T-helper 17 cell (primary cell): ENCODE data around the gene ZNF775. TPM values are rescaled to one million over a fixed set of nuclear protein-coding genes. Genes with fewer than 3 reads are reported as not detected.

Source experiments
- ATAC-seq: fragments of 150-1000 bp; cut with Tn5 transposase; 2 replicates; pipeline ENCODE4 v1.10.0; 2021; ENCODE audit warnings: mild to moderate bottlenecking, moderate library complexity
- DNase-seq, 3 donors: peaks; one replicate each; pipeline versions ENCODE4 v3.0.0 to v3.0.0-alpha.2; 2020 to 2021
- H3K9me3 ChIP-seq: one replicate; pipeline ENCODE4 v1.7.0; 2013; ENCODE audit warnings: low read length, mild to moderate bottlenecking; ENCODE audit not compliant: control insufficient read depth, poor library complexity, severe bottlenecking
- H3K27ac Mint-ChIP-seq: one replicate; pipeline ENCODE4 v1.8.0; 2022; ENCODE audit warnings: mild to moderate bottlenecking, moderate library complexity, mixed read lengths
- H3K27me3 Mint-ChIP-seq: one replicate; pipeline ENCODE4 v1.8.0; 2022; ENCODE audit warnings: mixed read lengths
- H3K36me3 Mint-ChIP-seq: one replicate; pipeline ENCODE4 v1.8.0; 2022; ENCODE audit warnings: low read depth, mixed read lengths
- H3K4me1 Mint-ChIP-seq: one replicate; pipeline ENCODE4 v1.8.0; 2022; ENCODE audit warnings: mild to moderate bottlenecking, mixed read lengths
- H3K4me3 Mint-ChIP-seq: one replicate; pipeline ENCODE4 v1.8.0; 2022; ENCODE audit warnings: mild to moderate bottlenecking, moderate library complexity, mixed read lengths
- total RNA-seq, 4 donors: library from RNA in 2 of 4; stranded (reverse) in 2 of 4; gene quantifications; one replicate each; pipeline ENCODE4 v1.2.3 and lab custom pipeline; 2022 to 2026

Gene ZNF775
- total RNA-seq, 2 donors from 2014 or later: 1.4 to 2.1 TPM

DNA sequence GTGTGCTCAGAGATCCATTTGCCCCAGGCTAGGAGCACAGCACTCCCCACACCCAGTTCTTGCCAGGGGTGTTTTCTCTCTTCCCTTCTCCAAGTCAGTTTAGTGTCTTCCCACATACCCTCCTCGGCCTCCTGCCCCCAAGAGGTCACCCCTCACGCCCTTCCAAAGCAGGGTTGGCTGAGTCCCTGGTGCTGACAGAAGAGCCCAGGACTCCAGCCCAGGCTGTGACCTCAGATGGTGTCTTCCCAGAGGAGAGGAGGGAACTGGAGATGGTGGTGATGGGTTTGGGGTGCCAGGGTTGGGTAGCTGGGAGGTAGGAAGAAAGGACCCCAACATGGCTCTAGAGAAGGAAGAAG is 19.8 kb downstream of the ZNF775 start:
- Mint-ChIP-seq H3K36me3 (peaks cover 5% of the 10 kb centered on the region), H3K4me1 (peaks cover 18% of the 10 kb centered on the region), H3K27me3 (no peaks in the 10 kb centered on the region), H3K27ac (no peak overlapping the region), H3K4me3 (no peak overlapping the region)
- ATAC-seq: no peak
- no peaks in the 10 kb centered on the region for H3K9me3 ChIP-seq
- peak in 1 of 3 donors; percentile 7 for DNase-seq

DNA sequence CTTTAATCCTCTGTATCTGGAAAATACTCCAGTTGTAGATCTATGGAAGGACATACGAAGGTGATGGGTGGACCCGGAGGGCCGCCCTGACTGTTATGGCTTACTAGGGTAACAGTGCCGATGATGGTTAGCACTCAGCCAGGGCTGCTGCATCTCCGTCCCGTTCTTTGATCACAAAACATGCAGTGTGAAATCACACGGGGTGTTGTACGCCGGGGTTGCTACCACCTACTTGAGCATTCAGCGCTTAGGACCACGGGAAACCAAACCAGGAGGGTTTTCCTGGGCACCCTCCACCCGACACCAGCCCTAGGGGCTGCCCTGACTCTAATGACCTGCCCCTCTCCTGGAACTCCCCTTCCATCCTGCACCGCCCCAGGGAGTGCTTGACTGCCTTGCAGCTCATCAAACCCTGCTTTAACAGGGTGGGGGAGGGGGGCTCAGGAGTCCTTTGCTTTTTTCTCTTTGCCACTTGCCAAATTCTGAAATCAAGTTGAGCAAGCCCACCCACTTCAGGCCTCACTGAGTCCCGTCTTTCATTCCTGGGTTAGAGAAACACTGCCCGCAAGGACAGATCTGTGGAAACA is 20.4 kb downstream of the ZNF775 start:
- Mint-ChIP-seq H3K4me3 (no peak overlapping the region), H3K4me1 (peaks cover 21% of the 10 kb centered on the region), H3K27me3 (no peaks in the 10 kb centered on the region), H3K27ac (no peak overlapping the region), H3K36me3 (peaks cover 5% of the 10 kb centered on the region)
- no peaks in the 10 kb centered on the region for H3K9me3 ChIP-seq
- peak in 1 of 3 donors; percentile 0 for DNase-seq
- ATAC-seq: no peak

DNA sequence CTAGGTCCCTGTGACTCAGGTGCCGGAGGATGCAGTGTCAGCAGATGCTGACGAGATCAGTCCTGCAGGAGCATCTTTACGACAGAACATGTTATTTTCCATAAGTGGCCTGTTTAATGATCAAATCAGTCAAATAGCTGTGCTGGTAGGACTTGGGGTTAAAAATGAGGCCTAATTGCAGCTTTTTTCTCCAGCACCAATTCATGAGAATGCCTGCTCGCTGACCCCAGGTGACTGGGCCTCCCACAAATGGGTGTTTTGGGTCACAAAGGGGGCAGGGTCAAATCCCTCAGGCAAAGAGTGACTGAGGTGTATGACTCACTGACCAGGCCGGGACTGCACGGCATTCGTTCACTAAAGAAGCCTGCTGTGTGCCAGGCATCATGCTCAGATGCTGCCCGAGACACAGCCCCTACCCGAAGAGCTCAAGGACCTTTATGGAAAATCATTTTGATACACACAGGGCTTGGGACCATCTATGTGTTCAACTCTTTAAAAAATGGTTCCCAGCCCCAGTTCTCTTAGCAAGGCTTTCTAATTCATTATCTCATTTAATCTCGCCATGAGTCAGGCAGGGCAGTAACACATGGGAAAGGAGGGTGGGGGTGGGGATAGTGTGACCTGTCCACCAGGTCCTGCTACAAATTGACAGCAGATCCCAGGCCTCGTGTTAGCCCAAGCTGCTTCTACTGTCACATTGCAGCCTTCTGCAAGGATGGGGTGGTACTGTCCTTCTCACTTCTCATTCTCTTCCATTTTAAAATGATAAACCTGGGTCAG is 21.1 kb downstream of the ZNF775 start:
- Mint-ChIP-seq H3K27ac (no peak overlapping the region), H3K4me1 (peaks cover 19% of the 10 kb centered on the region), H3K36me3 (peaks cover 5% of the 10 kb centered on the region), H3K27me3 (no peaks in the 10 kb centered on the region), H3K4me3 (no peak overlapping the region)
- no peaks in the 10 kb centered on the region for H3K9me3 ChIP-seq
- DNase-seq (peak in 1 of 3 donors; percentile 0), ATAC-seq (no peak)

DNA sequence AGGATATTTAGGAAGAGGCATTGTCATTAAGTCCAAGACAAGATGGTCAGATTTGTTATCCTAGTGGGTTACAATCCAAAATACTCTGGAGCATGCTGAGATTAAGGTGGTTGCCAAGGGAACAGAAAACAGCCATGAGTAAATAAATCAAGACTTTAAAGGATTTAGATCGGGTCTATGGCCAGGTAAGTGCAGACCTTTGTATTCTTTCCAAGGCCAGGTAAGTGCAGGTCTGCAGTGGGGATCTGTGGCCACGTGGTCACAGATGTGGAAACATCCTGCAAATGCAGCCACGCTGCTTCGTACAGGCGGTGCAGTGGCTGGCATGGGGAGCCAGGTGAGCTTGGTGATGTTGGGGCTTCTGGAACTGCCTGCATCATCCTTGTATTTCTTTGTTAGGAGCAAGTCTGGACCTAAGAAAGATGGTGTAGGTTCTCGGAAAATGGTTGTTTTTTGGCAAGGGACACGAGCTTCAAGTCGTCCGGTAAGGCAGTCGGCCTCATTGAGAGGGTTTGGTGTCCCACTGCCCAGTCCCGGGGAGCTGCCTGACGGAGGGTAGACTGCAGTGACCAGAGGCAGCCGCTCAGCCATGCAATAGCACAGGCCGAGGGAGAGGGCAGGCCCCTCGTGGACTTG is 21.8 kb downstream of the ZNF775 start:
- DNase-seq: no peak
- no peak for ATAC-seq
- Mint-ChIP-seq H3K27me3 (no peaks in the 10 kb centered on the region), H3K27ac (no peak overlapping the region), H3K4me3 (no peak overlapping the region), H3K4me1 (peaks cover 20% of the 10 kb centered on the region), H3K36me3 (peaks cover 4% of the 10 kb centered on the region)
- no peaks in the 10 kb centered on the region for H3K9me3 ChIP-seq

DNA sequence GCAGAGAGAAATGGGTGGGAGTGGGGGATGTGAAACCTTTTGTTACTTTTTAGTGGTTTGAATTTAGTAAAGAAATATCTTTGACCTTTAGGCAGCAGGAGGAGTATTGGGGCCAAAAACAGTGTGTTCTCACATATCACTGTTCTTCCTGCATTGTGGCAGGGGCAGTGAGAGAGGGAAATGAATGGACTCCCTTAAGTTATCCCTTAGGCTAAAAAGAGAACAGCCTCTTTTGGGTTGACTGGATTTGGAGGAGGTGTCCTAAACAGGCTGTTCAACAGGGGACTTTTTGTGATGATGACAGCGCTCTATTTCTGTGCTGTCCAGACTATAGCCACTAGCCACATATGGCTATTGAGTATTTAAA is 22.3 kb downstream of the ZNF775 start:
- H3K9me3 ChIP-seq: no peaks in the 10 kb centered on the region
- H3K4me3 Mint-ChIP-seq: no peak overlapping the region
- no peak for DNase-seq
- H3K27ac Mint-ChIP-seq: no peak overlapping the region
- peaks cover 2% of the 10 kb centered on the region for H3K36me3 Mint-ChIP-seq
- H3K4me1 Mint-ChIP-seq: peaks cover 25% of the 10 kb centered on the region
- ATAC-seq: no peak
- H3K27me3 Mint-ChIP-seq: no peaks in the 10 kb centered on the region

DNA sequence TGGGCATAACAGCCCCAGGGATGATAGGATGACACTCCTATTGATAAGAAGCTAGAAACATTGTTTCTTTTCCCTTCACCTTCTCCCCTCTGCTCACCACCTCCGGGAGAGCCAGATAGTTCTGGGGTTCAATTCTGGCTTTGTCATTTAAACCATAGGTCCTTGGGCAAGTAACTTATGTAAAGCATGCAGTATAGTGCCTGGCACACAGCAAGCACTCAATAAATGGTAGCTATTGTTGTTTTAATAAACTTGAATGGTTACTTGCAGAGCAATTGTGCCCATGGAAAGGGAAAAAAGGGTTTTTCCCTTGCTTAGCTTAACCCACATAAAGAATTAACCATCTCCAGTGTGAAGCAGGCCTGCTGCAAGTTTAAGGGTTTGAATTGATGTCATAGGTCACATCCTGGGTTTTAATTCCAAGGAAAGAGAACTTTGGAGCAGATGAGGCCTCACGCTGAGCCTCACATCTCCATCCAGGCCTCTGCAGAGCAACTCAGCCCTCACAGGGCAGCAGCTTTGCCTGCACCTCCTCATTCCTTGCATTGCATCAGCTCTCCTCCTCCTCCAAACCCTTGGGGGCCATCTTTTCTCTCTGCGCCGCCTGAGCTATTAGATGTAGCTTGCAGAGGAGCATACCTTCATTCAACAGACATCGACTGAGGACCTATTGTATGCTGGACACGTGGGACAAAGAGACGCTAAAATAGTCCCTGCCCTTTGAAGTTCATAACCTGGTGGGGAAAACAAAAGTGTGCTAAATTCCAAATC is 22.9 kb downstream of the ZNF775 start:
- H3K4me1 Mint-ChIP-seq: peaks cover 28% of the 10 kb centered on the region
- H3K27me3 Mint-ChIP-seq: no peaks in the 10 kb centered on the region
- H3K4me3 Mint-ChIP-seq: no peak overlapping the region
- peaks cover 3% of the 10 kb centered on the region for H3K36me3 Mint-ChIP-seq
- no peak for DNase-seq
- no peaks in the 10 kb centered on the region for H3K9me3 ChIP-seq
- peak overlapping the region; percentile 98 for H3K27ac Mint-ChIP-seq
- no peak for ATAC-seq

DNA sequence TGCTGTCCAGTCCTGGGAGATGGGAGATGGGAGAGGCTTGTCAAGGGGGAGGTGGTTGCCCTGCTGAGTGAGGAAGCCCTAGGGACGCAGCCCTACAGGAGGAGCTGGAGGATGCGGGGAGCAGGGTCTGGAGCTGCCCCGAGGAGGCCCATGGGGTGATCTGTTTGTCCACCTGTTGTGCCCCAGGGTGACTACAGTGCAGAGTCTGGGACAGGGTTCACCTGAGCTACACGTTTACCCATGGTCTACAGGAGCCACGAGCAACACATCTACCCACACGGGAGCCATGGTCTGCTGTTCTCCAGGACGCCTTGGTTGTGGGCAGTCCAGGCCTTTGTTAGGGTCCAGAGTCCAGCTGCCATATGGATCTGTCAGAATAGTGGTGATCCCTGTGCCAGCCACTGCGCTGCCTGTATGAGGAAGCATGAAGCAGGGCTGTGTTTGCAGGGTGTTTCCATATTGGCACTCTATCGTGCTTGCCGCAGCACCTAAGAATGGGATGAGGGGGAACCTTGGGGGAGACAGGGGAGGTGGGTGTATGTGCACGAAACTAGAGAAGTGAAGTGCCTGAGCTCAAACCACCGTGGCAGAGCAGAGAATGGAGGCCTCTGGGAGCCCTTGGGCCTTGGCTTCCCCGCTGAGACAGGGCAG is 23.7 kb downstream of the ZNF775 start:
- Mint-ChIP-seq H3K36me3 (peaks cover 4% of the 10 kb centered on the region), H3K4me3 (no peak overlapping the region), H3K27ac (peak overlapping the region; percentile 98), H3K27me3 (no peaks in the 10 kb centered on the region), H3K4me1 (peaks cover 30% of the 10 kb centered on the region)
- DNase-seq (peak in 1 of 3 donors; percentile 1), ATAC-seq (no peak)
- H3K9me3 ChIP-seq: no peaks in the 10 kb centered on the region

DNA sequence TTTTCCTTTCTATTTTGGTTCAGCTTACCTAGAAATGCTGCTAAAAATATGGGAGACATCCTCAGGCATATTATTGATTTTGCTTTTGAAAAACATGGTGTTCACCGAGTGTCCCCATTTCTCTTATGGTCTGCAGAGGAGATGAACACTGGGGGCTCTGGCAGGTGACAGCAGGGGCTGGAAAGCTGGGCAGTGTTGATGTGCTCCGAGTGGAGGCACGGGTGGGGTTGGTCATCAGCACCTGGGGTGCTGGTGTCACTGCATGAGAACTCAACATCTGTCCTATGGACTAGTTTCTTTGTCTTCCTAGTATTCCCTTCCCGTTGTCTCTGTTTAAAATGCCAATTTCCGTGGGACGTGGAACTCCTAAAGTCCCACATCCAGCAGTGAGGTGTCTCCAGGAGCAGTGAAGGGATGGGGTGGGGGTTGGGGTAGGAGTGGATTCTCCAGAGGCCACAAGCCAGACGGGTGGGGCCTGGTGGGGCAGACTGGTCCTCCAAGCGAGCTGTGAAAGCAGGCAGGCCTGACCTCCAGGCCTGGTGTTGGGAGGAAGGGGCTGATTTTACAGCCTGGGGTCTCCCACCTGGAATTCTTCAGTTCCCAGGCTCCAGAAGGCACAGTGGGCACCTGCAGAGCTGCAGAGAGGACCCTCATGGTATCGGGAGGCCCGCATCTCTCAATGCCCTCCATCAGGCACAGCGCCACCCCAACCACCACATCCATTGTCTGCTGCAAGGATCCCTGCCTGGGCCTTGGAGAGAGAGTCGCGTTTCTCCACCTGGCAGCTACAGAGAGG is 24.4 kb downstream of the ZNF775 start:
- peaks cover 31% of the 10 kb centered on the region for H3K4me1 Mint-ChIP-seq
- H3K27me3 Mint-ChIP-seq: no peaks in the 10 kb centered on the region
- H3K4me3 Mint-ChIP-seq: peak overlapping the region; percentile 99
- H3K27ac Mint-ChIP-seq: peak overlapping the region; percentile 98
- H3K9me3 ChIP-seq: no peaks in the 10 kb centered on the region
- DNase-seq (peak in 1 of 3 donors; percentile 4), ATAC-seq (no peak)
- H3K36me3 Mint-ChIP-seq: peaks cover 4% of the 10 kb centered on the region

DNA sequence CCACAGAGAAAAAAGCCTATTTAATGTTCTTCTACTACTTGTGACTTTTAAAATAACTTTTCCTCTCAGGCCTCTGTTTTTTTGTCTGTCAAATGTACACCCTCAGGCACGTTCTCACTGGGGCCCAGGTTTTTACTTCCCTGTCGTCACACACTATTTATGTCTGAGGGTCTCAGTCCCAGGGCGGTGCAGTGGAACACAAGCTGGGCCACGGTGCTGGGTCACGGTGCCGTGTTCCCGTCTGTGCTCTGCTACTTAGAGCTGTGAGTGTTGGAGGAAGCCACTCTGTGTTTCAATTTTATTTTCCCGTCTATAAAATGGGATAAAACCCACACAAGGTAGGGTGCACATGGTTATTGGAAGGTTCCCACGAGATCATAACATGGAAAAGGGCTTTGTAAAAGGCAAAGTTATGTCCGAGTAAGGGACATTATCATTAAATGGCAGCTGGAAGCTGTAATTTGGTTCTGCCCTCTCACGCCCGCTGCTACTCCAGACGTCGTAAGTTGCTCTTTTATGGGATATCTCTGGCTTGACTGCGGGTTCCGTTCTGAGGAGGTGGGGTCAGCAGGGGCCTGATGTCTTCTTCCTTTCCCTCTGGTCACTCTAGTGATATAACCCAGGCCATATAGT is 25.2 kb downstream of the ZNF775 start:
- peaks cover 4% of the 10 kb centered on the region for H3K36me3 Mint-ChIP-seq
- ATAC-seq: no peak

DNA sequence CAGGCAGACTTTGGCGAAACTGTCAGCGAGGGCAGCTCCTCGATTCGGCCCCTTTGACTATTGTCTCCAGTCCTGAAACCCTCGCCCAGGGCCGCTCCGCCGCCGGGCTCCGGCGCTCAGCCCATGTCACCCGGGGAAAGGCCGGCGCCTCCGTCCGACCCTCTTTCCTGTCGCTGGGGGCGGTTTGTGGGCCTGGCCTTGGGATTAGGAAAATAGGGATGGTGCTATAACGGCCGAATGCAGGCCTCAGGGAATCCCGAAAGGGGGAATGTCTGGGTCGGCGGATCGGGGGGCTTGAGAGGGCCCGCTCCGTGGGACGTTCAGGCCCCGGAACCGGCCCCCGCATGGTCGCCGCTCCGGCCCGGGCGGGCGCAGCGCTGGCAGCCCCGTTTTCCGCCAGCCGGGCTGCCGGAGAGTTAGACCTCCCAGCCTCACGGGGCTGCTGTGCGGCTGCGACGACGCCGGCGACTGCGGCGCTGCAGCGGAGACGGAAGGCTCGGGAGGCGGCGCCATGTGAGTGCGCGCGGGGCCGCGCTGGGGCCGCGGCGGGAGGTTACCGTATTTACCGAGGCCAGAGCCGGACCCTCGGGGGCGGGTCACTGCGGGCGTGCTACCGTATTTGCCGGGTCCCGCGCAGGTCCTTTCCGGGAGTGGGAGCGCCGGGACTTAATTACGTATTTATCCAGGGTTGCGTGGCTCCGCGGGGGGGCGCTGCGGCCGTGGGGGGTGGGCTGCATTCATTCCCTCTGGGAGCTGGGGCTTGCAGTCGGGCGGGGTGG is 25.9 kb downstream of the ZNF775 start:
- no peaks in the 10 kb centered on the region for H3K9me3 ChIP-seq
- peak; percentile 84 for ATAC-seq
- DNase-seq: peak; percentile 65 to 68 (median 68)
- peak overlapping the region; percentile 99 for H3K4me3 Mint-ChIP-seq
- no peaks in the 10 kb centered on the region for H3K27me3 Mint-ChIP-seq
- H3K4me1 Mint-ChIP-seq: peaks cover 35% of the 10 kb centered on the region
- H3K36me3 Mint-ChIP-seq: peaks cover 4% of the 10 kb centered on the region
- peak overlapping the region; percentile 98 for H3K27ac Mint-ChIP-seq

More for the DNA sequence above, 25.2 kb downstream of the ZNF775 start:
- H3K9me3 ChIP-seq: no peaks in the 10 kb centered on the region
- peak in 1 of 3 donors; percentile 7 for DNase-seq
- Mint-ChIP-seq H3K27ac (peak overlapping the region; percentile 98), H3K27me3 (no peaks in the 10 kb centered on the region), H3K4me1 (peaks cover 35% of the 10 kb centered on the region), H3K4me3 (peak overlapping the region; percentile 99)

DNA sequence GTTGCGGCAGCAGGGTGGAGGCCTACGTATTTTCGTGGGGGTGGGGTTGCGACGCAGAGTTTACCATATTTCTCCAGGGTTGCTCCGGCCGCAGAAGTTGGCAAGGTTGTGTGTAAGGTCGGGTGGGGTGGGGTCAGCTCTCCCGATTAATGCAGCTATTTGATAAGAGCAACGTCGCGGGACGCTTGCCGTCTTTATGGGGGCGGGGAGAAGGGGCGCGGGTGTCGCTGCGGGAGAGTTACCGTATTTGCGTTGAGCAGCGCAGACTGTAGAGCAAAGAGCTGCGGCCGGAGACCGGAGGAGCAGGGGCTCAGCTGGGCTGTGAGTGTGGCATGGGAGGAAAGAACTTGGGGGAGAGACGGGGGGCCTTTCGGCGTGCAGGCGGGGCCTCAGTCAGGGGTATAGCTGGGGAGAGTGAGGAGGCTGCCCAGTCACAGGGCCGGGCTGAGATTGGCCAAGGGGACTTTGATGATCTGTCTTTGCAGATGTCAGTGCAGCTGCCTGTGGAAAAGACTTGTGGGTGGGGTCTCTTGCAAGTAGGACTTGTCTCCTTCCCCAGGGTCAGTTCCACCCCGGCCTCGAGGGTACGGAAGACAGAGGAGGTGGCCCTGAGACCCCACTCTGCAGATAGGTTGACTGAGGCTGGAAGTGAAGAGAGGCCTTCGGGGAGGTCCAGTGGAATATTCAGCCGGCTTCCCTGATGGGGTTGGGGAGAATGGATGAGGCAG is 26.6 kb downstream of the ZNF775 start:
- Mint-ChIP-seq H3K27ac (peak overlapping the region; percentile 98), H3K4me3 (peak overlapping the region; percentile 99), H3K27me3 (no peaks in the 10 kb centered on the region), H3K4me1 (peaks cover 35% of the 10 kb centered on the region), H3K36me3 (peaks cover 4% of the 10 kb centered on the region)
- H3K9me3 ChIP-seq: no peaks in the 10 kb centered on the region
- ATAC-seq: peak; percentile 34
- DNase-seq: peak in 1 of 3 donors; percentile 24
